HL-60 (cell line): ENCODE results near the gene ITSN1.

Source experiments
- CTCF ChIP-seq: IDR thresholded peaks from one replicate; pipeline ENCODE4 v1.5.1; 2011; ENCODE audit warnings: low read length, control low read depth, inconsistent platforms; ENCODE audit not compliant: insufficient read depth
- GABPA ChIP-seq: IDR thresholded peaks from 2 replicates; pipeline ENCODE4 v1.6.1; 2012; ENCODE audit warnings: low read depth
- POLR2AphosphoS5 ChIP-seq: IDR thresholded peaks from 2 replicates; pipeline ENCODE4 v1.6.1; 2012; ENCODE audit warnings: low read depth
- REST ChIP-seq: IDR thresholded peaks from 2 replicates; pipeline ENCODE4 v1.6.1; 2012; ENCODE audit warnings: low read depth; ENCODE audit not compliant: insufficient replicate concordance

- TF ChIP-seq CTCF (no peak), POLR2AphosphoS5 (no peak), GABPA (no peak), REST (no peak)
Measured at GRCh38 chr21:33844890-33845205, 202.5 kb downstream of the ITSN1 start.
